RWPE2 (cell line): ENCODE measurements around the gene ACAD9.
"Not testable (repeated sequence)": the region's sequence is repeated elsewhere in the genome, so short reads cannot be mapped to it uniquely, and the experiment has no call there.

Source experiments
- ATAC-seq: fragments of 200-7000 bp; cut with Tn5 transposase; 3 replicates; pipeline ENCODE4 v1.9.1; 2021; ENCODE audit warnings: low read depth
- DNase-seq: peaks from one replicate; pipeline ENCODE4 v3.0.0-alpha.2; 2020; ENCODE audit warnings: low spot score
- H3K27ac ChIP-seq: fragments of 450-650 bp; 2 replicates; pipeline ENCODE4 v1.5.1; 2017; ENCODE audit warnings: mild to moderate bottlenecking; ENCODE audit not compliant: poor library complexity, severe bottlenecking
- H3K27me3 ChIP-seq: fragments of 250-450 bp; sonication (Bioruptor Pico); 2 replicates; pipeline ENCODE4 v1.5.1; 2021; ENCODE audit warnings: mild to moderate bottlenecking, moderate library complexity; ENCODE audit not compliant: insufficient read depth, poor library complexity, severe bottlenecking
- H3K36me3 ChIP-seq: fragments of 250-450 bp; sonication (Bioruptor Pico); 2 replicates; pipeline ENCODE4 v1.5.1; 2020; ENCODE audit warnings: low read depth, mild to moderate bottlenecking, moderate library complexity
- H3K4me1 ChIP-seq: fragments of 250-450 bp; sonication (Bioruptor Pico); 2 replicates; pipeline ENCODE4 v1.5.1; 2021; ENCODE audit warnings: mild to moderate bottlenecking, moderate library complexity; ENCODE audit not compliant: insufficient read depth, poor library complexity, severe bottlenecking
- H3K4me3 ChIP-seq: fragments of 250-450 bp; sonication (Bioruptor Pico); 2 replicates; pipeline ENCODE4 v1.5.1; 2021; ENCODE audit warnings: mild to moderate bottlenecking, moderate library complexity; ENCODE audit not compliant: severe bottlenecking
- H3K9me3 ChIP-seq: fragments of 250-450 bp; sonication (Bioruptor Pico); 2 replicates; pipeline ENCODE4 v1.5.1; 2021; ENCODE audit warnings: mild to moderate bottlenecking, moderate library complexity; ENCODE audit not compliant: severe bottlenecking
- TF ChIP-seq, protein P1 (sequence below): fragments of 450-650 bp; IDR thresholded peaks from one replicate; pipeline ENCODE4 v1.5.1; 2017; ENCODE audit warnings: mild to moderate bottlenecking, moderate library complexity; ENCODE audit not compliant: poor library complexity, severe bottlenecking

ACAD9 gene

DNA sequence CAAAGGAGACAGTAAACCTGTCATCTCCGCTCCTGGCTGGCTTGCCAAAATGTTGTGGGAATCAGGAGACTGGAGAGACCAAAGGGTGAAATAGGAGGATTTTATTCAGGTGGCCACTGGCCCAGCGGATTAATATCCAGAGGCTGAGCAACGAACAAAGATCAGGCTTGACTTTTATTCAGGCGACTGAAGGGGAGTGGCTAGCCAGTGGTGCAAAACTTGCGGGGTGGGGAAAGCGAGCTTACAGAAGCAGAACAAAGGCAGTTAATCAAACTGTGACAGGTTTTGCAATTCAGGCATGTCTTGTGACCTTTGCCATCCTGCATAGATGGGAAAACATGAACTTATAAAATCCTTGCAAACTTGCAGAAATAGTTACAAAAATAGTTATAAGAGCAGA is 19.8 kb upstream of the ACAD9 start:
- Histone ChIP-seq H3K27me3 (no peaks in the 10 kb centered on the region), H3K4me3 (no peak overlapping the region), H3K36me3 (no peaks in the 10 kb centered on the region), H3K9me3 (peaks cover 12% of the 10 kb centered on the region), H3K27ac (no peak overlapping the region), H3K4me1 (no peaks in the 10 kb centered on the region)
- ATAC-seq: no peak
- TF ChIP-seq, protein P1, sequence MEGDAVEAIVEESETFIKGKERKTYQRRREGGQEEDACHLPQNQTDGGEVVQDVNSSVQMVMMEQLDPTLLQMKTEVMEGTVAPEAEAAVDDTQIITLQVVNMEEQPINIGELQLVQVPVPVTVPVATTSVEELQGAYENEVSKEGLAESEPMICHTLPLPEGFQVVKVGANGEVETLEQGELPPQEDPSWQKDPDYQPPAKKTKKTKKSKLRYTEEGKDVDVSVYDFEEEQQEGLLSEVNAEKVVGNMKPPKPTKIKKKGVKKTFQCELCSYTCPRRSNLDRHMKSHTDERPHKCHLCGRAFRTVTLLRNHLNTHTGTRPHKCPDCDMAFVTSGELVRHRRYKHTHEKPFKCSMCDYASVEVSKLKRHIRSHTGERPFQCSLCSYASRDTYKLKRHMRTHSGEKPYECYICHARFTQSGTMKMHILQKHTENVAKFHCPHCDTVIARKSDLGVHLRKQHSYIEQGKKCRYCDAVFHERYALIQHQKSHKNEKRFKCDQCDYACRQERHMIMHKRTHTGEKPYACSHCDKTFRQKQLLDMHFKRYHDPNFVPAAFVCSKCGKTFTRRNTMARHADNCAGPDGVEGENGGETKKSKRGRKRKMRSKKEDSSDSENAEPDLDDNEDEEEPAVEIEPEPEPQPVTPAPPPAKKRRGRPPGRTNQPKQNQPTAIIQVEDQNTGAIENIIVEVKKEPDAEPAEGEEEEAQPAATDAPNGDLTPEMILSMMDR: no peak
- no peak for DNase-seq

DNA sequence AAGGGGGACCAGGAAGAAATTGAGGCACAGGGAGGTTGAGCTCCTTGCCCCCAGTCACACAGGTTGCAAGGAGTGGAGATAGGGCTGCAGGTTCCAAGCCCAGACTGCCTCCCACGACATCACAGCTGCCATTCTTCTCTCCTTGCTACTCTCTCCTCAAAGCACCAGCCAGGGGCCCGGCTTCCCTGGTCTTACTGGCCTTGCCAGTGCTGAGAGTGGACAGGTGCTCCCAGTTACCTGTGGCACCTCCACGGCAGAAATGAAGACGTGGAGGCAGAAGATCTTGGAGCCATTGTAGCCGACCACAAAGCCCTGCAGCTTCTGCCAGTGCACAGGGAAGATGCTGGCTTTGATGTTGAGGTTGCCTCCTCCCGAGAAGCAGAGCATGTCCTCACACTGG is 17.9 kb upstream of the ACAD9 start:
- ATAC-seq: no peak
- H3K4me3 ChIP-seq: no peak overlapping the region
- DNase-seq: no peak
- no peak overlapping the region for H3K27ac ChIP-seq
- TF ChIP-seq, protein P1: no peak
- peaks cover 12% of the 10 kb centered on the region for H3K9me3 ChIP-seq
- no peaks in the 10 kb centered on the region for H3K36me3 ChIP-seq
- H3K27me3 ChIP-seq: no peaks in the 10 kb centered on the region
- H3K4me1 ChIP-seq: no peaks in the 10 kb centered on the region

DNA sequence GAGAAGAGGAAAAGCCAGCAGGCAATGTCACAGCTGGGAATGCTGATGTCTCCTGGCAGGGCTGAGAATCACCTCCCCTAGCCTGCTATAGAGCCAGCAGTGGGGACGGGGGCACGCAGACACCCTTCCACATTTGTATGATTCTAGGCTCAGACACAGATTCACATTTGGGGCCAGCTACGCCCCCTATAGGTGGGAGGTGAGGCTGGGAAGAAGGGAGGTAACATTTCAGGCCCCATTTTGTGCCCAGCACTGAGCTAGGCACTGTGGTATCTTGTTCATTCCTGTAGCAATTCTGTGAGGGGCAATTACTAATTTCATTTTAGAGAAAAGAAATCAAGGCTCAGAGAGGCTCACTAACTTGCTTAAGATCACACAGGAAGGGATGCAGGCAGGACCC is 15.9 kb upstream of the ACAD9 start:
- no peaks in the 10 kb centered on the region for H3K27me3 ChIP-seq
- no peak for DNase-seq
- H3K4me1 ChIP-seq: no peaks in the 10 kb centered on the region

GRCh38 chr3:128864351-128864811 is 15.0 kb upstream of the ACAD9 start:
- DNase-seq (no peak), ATAC-seq (no peak)
- no peaks in the 10 kb centered on the region for H3K36me3 ChIP-seq
- TF ChIP-seq, protein P1: no peak
- H3K4me3 ChIP-seq: no peak overlapping the region
- no peaks in the 10 kb centered on the region for H3K27me3 ChIP-seq
- H3K27ac ChIP-seq: no peak overlapping the region
- H3K9me3 ChIP-seq: peaks cover 7% of the 10 kb centered on the region
- H3K4me1 ChIP-seq: no peaks in the 10 kb centered on the region

More for the DNA sequence above, 15.9 kb upstream of the ACAD9 start:
- H3K4me3 ChIP-seq: no peak overlapping the region
- no peak overlapping the region for H3K27ac ChIP-seq
- TF ChIP-seq, protein P1: no peak
- no peaks in the 10 kb centered on the region for H3K36me3 ChIP-seq
- ATAC-seq: no peak
- H3K9me3 ChIP-seq: peaks cover 12% of the 10 kb centered on the region

DNA sequence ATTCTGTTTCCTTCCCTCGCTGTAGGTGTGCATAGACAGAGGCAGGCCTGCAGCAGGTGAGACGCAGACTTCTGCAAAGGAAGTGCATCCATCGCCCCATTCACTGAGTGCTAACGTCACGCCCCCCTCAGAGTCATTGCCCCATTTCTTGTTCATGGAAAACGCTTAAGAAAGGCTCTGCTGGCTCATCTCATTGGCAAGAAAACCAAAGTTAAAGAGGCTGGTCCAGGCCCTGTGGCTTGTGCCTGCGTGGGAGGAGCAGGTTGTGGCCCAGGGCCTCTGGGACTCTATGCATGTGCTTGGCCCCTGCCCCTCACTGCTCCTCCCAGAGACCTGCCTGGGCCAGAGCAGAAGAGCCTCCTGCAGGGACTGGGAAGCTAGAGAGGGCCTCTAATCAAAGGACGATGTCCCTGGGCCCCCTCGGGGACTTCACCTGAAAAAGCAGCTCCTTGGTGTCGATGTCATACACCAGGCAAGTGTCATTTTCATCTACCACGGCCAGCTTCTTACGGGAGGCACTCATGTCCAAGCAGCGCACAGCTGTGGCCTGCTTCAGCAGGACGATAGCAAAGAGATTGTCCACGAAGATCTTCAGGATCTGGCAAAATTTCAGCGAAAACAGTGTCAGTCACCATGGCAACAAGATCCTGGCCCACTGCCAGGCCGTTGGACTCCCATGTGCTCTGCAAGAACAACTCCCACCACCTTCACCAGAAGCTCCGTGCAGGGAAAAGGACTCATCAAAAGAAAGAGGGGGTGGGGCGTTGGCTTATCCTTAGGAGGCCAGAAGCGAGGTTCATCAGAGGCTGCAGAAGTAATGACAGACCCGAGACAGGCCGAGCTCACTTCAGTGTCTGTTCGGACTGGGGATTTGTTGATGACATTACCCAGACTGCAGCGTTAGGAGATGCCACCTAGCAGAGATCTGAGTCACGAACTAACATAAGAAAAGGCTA is 14.3 kb upstream of the ACAD9 start:
- DNase-seq, H3K27me3 ChIP-seq, H3K36me3 ChIP-seq, H3K4me1 ChIP-seq, H3K9me3 ChIP-seq, H3K4me3 ChIP-seq, ATAC-seq, H3K27ac ChIP-seq: not testable (repeated sequence)
